ENCODE measurements around the gene BRPF3. TPM values are rescaled to one million over a fixed set of nuclear protein-coding genes. Genes with fewer than 3 reads are reported as not detected.

The BRPF3 gene
- total RNA-seq, 2 experiments from 2014 or later, result 19.3 to 20.4 TPM

DNA sequence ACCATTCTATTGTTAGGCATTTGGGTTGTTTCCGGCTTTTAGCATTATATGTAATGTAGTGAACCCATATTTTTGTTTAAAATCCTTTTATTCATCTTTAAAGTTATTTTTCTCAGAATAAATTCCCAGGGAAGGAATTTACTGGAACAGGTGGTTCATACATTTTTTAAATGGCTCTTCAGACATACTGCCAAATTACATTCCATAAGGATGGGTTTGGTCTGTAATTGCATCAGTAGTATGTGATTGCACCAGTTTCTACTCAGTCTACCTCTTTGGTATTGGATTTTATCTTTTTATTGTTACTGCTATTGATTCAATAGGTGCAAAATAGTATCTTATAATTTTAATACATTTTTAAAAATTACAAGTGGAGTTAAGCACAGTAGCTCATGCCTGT is 27.2 kb downstream of the BRPF3 start:
- ChIA-PET CTCF (no interaction called here), POLR2A (no interaction called here)

DNA sequence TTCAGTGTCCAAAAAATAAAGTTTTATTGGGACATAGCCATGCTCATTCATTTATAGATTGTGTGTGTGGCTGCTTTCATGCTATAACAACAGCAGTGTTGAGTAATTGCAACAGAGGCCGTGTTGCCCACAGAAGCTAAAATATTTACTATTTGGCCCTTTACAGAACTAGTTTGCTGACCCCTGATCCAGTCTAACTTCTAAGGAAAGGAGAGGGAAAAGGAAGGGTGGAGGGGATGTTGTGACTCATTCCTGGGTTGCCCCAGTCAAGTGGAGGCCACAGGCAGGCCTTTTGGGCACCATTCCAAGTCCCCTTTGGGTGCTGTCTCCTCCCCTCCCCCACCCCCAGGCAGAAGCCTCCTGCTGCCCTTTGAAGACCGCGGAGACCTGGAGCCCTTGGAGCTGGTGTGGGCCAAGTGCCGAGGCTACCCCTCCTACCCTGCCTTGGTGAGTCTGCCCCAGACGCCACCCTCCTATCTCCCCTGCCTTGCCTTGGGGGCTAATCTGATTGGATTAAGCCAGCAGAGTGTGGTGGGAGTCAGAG is 28.4 kb downstream of the BRPF3 start:
- CTCF ChIA-PET, result no interaction called here
- POLR2A ChIA-PET, result no interaction called here

DNA sequence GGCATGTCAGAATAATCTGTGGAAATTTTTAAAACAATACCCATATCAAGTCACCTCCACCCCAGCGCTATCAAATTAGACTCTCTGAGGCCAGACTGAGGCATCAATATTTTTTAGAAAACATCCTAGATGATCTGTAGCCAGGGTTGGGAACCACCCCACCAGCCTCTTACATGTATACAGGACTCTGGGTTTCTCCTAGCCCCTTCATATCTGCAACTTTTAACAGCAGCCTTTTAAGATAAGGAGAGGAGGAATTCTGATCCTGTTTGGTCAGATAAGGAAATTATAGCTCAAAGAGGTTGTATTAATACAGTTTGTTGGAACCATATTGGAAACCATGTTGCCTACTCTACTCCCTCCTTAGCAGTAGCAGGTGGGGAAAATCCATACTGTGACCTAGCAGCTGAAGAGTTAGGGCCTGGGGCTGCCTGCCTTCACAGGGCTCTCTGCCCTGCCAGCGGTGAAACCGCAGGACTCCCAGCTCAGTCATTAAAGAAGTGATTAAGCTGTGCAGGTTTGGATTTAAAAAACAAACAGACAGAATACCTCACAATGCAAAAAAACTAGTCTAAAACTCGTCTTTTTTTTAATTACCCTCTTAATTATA is 30.0 kb downstream of the BRPF3 start:
- POLR2A ChIA-PET, result no interaction called here
- CTCF ChIA-PET, result no interaction called here

DNA sequence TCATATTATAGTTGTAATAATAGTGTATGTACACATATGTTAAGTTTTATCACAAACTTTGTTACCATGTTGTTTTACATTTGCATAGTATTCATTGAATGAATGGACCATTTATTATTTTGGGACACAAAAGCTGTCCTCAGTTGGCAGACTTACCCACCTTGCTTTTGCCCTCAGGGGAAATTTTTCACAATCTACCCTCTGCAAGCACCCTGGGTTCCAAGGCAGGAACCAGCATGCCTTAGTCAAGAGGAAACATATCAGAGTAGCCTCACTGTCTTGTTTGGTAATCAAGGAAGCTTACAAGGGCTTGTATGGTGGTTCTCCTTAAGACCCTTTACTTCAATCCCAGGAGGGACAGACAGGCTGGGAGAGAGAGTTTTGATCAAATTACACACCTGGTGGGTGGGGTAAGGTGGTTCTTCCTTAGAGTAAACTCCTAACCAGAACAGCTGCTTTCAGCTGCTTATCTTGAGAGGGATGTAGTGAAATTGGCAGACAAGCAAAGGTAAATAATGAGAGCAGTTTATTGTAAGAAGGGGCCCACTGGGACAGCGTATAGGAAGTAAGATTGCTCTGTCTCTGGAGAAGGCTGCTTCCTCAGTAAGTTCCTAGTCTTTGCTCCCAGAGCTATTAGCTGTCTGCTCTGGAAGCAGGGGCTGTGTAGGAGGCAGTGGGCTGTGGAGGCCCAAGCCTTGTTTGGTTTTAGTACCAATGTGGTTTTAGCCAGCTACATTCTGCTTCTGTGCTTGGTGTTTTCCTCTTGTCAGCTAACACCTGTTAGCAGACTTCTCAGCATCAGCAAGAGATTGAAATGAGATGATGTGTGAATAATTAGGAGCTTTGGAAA is 31.1 kb downstream of the BRPF3 start:
- ChIA-PET CTCF (no interaction called here), POLR2A (no interaction called here)

DNA sequence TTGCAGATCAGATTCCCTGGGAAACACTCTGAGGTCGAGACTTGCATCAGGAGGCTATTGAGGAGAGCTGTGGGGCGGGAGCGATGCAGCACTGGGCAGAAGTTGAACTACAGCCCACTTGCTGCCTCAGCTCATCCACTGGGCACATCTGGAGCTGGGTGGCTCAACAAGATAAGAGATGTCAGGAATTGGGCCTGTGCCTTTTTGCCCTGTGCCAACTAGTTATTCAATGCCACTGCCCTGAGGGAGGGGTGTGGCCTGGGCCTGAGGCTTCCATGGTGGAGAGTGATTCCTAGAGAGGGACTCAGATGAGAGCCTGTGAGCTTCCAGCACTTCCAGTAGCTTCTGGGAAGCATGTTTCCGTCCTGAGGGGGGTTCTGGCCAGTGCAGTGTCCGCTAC is 32.7 kb downstream of the BRPF3 start:
- ChIA-PET POLR2A (no interaction called here), CTCF (interaction anchor here (0.9 kb wide), 1 partner anchor 73 kb away, joined by 4 read pairs; no protein-coding TSS in a partner anchor)

DNA sequence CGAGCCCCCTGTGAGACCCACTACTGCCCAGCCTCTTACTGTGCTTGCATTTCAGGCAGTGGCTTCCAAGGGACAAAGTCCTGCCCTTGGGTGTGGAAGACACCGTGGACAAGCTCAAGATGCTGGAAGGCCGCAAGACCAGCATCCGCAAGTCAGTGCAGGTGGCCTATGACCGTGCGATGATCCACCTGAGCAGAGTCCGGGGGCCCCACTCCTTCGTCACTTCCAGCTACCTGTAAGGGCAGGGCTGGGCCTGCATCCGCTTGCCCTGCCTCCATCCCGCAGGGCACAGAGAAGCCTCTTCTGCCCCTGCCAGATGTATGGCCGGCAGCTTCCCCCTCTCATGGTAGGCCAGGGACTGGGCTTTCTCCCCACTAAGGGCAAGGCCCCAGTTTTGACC is 33.8 kb downstream of the BRPF3 start:
- ChIA-PET POLR2A (no interaction called here), CTCF (no interaction called here)

DNA sequence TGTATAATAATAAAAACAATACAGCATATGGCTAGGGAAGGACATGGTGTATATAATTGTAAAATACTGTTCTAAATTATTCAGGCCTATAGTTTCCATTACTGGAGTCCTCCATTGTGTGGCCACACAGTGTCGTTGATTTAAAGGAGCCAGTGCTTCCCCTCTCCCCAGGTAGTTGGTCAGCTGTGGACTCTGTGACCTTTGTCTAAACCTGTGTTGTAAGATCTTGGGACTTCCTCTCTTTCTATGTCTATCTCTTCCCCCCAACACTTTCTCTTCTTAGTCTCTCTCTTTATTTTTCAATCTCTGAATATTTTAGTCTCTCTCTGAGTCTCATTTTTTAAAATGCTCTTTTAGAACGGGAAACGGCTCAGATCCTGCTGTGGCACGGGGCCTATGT is 35.6 kb downstream of the BRPF3 start:
- POLR2A ChIA-PET, result no interaction called here
- CTCF ChIA-PET, result interaction anchor here (0.5 kb wide), 1 partner anchor 119 kb away, joined by 4 read pairs; no protein-coding TSS in a partner anchor

DNA sequence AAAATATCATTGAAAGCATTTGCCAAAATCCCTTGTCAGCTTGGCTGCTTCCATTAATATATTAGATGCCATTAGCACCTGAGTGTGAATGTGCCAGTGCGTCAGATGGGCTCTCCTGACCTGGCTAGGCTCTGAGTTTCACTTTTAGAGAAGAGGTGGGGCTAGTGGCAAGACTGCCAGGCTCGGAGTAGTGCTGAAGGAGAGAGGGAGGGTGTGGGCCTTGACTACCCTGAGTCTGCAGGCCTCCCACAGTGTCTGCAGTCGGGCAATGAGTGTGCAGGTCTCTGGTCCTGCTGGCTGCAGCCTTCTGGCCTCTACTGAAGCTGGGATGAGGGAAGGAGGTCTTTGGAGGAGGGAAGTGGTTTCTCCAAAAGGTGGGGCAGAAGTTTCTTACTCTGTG is 38.8 kb downstream of the BRPF3 start:
- ChIA-PET POLR2A (no interaction called here), CTCF (no interaction called here)

DNA sequence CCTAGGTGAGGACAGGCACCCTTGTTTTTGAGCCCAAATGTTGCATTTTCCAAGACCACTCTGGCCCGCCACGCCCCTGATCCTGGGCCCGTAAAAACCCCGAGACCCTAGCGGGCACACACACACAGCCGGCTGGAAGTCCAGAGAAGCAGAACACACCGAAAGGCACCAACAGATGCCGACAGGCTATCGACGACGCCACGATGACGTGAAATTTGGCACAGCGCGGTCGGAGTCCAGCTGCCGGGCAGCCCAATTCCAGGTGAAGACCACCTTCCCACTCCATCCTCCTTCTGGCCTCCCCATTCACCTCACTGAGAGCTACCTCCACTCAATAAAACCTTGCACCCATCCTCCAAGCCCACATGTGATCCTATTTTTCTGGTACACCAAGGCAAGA is 39.3 kb downstream of the BRPF3 start:
- CTCF ChIA-PET, result no interaction called here
- POLR2A ChIA-PET, result no interaction called here

DNA sequence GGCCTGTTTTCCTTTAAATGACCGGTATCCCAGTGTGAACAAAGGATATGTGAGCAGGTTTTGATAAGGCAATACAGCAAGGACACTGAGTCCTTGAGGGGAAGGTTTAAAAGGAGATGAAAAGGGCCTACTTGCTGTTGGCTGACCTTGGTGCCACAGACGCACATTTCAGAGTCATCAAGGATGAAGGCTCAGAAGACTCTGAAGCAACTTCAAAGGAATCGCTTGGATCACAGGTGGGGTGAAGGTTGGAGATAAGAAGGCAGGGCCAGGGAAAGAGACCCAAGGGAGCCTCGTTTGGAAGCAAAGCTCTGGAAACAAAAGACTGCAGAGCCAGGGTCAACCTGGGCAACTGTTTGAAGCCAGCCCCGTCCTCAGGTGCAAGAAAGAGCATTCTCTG is 43.2 kb downstream of the BRPF3 start:
- CTCF ChIA-PET, result no interaction called here
- POLR2A ChIA-PET, result no interaction called here

DNA sequence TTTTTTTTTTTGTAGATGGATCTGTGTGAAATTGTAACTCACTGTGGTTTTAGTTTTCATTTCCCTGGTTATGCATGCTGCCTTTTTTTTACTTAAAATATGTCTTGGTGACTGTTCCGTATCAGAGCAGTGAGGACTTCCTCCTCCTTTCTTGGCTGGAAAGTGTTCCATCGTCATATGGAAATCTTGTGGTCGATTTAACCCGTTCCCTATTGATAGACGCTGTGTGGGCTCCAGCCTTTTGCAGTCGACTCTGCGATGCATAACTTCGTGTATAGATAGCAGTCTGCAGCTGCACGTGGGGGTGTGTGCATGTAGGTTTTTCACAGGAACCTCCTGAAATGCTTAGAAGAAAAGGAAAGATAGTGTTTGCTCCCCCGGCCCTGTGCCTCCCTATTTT is 45.2 kb downstream of the BRPF3 start:
- CTCF ChIA-PET, result no interaction called here
- POLR2A ChIA-PET, result no interaction called here

DNA sequence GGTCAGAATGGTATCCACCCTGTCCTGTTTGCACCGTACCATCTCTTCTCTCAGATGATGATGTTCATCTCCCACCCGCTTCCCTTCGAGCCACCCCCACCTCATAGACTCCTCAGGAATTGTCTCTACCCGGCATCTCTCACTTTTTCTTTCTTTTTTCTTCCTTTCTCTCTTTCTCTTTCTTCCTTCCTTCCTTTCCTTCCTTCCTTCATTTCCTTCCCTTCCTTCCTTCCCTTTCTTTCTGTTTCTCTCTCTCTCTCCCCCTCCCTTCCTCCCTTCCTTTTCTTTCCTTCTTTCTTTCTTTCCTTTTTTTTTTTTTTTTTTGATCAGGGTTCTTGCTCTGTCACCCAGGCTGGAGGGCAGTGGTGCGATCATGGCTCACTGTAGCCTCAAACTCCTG is 45.6 kb downstream of the BRPF3 start:
- POLR2A ChIA-PET, result no interaction called here
- CTCF ChIA-PET, result interaction anchor here (0.7 kb wide), 1 partner anchor 71 kb away, joined by 4 read pairs; no protein-coding TSS in a partner anchor

DNA sequence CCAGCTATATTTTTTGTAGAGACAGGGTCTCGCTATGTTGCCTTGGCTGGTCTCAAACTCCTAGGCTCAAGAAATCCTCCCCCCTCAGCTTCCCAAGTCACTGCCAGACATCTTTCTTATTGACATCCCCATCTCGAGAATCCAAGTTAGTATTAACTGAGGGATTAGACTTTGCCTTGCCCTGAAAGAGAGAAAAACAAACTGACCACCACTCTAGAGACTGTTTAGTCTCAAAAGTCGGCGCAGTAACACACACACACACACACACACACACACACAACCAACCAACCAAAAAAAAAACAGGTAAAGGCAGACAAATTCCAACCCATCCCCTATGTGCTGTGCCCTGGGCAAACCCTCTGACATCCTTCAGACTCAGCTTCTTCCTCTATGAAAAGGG is 46.1 kb downstream of the BRPF3 start:
- CTCF ChIA-PET, result interaction anchor here (0.7 kb wide), 1 partner anchor 70 kb away, joined by 4 read pairs; no protein-coding TSS in a partner anchor
- POLR2A ChIA-PET, result no interaction called here

DNA sequence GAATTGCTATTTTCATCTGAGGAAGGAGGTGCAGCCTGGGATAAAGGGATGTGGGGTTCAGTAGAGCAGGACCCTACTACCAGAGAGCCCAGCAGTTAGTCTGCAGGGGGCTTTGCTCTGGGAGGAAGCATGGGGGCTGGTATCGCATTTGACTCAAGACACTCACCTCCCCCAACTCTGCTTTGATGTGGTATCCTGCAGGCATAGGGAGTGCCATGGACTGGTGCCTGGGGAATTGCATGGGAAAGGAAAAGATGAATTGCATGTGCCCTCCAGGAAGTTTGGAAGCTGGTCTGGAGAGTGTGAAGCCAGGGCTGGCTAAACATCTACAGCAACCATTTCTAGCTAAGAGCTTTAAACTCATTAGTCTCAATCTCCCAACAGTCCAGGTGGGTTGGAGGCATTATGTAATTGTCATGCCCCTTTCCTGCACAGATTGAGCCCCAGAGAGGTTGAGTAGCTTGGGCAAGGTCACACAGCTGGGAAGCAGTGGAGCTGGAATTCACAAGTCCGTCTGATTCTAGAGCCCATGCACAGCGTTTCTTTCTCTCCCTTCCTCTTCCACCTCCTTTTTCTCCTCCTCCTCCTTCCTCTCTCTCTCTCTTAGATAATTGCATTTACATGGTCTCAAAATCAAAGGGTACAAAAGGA is 47.1 kb downstream of the BRPF3 start:
- POLR2A ChIA-PET, result no interaction called here
- CTCF ChIA-PET, result interaction anchor here (0.7 kb wide), 1 partner anchor 1104 kb away, joined by 3 read pairs; no protein-coding TSS in a partner anchor

DNA sequence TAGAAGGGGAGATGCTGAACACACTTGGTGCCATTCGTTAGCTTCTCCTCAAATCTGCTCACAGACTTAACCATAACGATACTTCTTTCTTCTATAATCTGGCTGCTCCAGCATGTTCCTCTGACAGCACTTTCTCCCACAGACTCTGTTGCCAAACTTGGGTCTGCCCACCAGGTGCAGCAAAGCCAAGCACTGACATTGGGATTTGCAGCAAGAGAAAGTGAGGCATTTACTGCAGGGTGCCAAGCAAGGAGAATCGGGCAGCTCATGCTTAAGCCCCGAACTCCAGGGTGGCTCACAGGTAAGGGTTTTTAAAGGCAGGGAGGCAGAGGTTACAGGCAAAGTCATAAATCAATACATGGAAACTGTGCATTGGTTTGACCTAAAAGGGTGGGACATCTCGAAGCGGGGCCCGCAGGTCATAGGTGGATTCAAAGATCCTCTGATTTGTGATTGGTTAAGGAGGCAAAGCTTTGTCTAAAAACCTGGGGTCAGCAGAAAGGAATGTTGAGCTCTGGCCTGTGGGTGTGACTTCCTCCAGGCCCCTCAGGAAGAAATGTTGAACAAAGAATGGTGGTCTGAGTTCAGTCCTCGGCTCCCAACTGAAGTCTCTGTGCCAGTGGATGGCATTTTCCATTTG is 48.2 kb downstream of the BRPF3 start:
- POLR2A ChIA-PET, result no interaction called here
- CTCF ChIA-PET, result no interaction called here

DNA sequence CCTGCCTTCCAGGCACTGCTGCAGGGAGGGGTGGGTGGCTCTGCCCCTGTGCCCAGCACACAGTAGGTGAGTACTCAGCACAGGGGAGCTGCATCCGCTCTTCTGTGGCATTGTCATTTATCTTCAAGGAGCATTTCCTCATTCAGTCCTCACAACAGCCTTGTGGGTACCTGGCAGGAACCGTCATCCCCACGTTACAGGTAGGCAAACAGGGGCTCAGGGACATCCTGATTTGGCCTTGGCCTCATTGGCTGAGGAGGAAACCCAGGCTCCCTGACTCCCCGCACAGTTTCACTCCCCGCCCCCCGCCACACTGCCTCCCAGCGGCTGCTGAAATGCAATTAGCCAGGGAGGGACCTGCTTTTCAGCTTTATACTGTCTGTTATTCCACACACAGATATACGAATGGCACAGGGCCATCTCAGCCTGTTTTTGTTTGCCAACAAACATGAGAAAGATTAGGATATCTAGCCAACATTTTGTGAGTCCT is 49.1 kb downstream of the BRPF3 start:
- ChIA-PET POLR2A (no interaction called here), CTCF (no interaction called here)

DNA sequence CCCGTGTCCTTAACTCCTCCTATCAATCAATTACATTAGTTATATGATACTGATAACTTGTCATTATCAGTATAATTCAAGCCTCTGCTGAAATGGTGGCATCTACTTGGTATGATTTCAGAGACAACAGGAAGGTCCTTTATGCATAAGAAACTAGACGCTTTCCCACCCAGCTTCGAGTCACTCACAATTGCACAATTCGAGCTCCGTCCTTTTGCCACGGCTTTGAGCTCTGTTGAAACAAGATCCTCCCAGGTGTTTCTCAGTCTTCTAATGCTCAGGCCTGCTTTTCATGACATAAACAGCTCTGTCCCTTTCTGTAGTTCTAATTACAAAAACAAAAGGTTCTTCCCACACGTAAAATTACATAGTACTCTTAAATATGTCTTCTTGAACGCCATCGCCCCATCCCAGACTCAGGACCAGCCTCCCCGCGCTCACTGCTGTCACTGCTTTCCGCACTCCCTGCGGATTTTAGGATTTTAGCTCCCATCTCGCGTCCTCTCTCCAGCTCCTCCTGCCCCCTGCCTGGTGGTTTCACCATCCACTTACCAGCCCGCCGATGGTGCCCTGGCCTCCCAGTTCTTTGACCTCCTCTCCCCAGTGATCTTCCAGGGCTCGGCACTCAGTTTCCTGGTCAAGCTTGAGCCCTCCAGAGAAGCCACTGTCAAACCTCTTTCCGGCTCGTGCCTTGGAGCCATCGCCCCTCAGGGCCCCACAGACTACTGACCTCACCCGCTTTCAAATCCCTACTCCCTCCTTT is 50.1 kb downstream of the BRPF3 start:
- CTCF ChIA-PET, result no interaction called here

DNA sequence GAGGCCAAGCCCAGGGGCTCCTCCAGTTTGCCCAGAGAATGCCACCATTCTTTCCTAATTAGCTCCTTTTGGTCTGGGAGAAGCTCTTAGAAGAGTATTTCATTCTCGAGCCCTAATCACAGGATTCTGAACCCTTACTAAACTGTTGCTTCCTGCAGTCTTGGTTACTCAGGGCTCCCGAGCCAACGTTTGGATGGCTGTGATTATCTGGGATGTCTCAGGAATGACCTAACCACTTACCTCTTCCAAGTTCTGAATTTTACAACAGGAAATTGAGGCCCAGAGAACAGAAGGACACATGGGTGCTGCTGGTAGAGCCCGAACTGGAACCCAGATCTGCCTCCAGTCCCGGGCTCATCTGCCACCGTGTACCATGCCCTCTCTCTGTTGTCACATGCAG is 51.1 kb downstream of the BRPF3 start:
- ChIA-PET CTCF (no interaction called here), POLR2A (no interaction called here)

More for the DNA sequence above, 50.1 kb downstream of the BRPF3 start:
- POLR2A ChIA-PET, result no interaction called here

DNA sequence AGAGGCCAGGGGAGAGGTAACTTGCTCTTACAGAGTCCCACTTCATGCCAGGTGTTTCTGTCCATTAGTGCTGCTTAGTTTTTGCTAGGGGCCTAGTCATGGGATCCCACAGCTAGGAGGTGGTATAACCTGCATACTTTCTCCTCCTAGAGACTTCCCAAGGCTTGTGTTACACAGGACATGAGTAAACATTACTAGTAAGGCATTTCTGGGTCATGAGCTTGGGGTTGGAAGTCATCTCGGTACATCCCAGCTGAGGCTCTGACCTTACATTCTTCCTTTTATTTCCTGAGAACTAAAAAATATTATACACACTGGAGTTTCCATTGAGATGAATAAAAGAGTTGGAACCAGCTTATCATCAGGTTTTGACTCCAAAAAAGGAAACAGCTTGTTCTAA is 52.4 kb downstream of the BRPF3 start:
- ChIA-PET POLR2A (no interaction called here), CTCF (interaction anchor here (0.6 to 1.2 kb wide), 2 partner anchors 53 to 54 kb away, joined by 3 to 5 read pairs; no protein-coding TSS in a partner anchor)
